IMR-90 (cell line): Measurements from ENCODE around the gene NKX6-2.
"Not testable (repeated sequence)": the region's sequence is repeated elsewhere in the genome, so short reads cannot be mapped to it uniquely, and the experiment has no call there.

Experiments
- BHLHE40 ChIP-seq: fragments of 150-350 bp; IDR thresholded peaks from 2 replicates; pipeline ENCODE4 v1.6.1; 2016; ENCODE audit warnings: mild to moderate bottlenecking, low read depth, low read length
- MAZ ChIP-seq: IDR thresholded peaks from 2 replicates; pipeline ENCODE4 v1.6.1; 2012; ENCODE audit warnings: low read depth, mild to moderate bottlenecking, low read length, improper control_type of control experiment, moderate library complexity, borderline replicate concordance
- POLR2A ChIP-seq: IDR thresholded peaks from 2 replicates; pipeline ENCODE4 v1.6.1; 2012; ENCODE audit warnings: mild to moderate bottlenecking, low read depth, low read length
- RAD21 ChIP-seq: IDR thresholded peaks from 2 replicates; pipeline ENCODE4 v1.6.1; 2012; ENCODE audit warnings: low read length, improper control_type of control experiment
- RFX5 ChIP-seq: IDR thresholded peaks from 2 replicates; pipeline ENCODE4 v1.8.0; 2012; ENCODE audit warnings: low read depth, mild to moderate bottlenecking, low read length, moderate library complexity
- TF ChIP-seq, protein P1 (sequence below): conservative IDR thresholded peaks from 2 replicates; pipeline ENCODE4 v1.5.1; 2012; ENCODE audit warnings: mild to moderate bottlenecking, low read depth, low read length, improper control_type of control experiment
- TF ChIP-seq, protein P2 (sequence below): fragments of 150-350 bp; IDR thresholded peaks from 2 replicates; pipeline ENCODE4 v1.6.1; 2017; ENCODE audit warnings: mild to moderate bottlenecking, antibody characterized with exemption, low read length, low read depth

DNA sequence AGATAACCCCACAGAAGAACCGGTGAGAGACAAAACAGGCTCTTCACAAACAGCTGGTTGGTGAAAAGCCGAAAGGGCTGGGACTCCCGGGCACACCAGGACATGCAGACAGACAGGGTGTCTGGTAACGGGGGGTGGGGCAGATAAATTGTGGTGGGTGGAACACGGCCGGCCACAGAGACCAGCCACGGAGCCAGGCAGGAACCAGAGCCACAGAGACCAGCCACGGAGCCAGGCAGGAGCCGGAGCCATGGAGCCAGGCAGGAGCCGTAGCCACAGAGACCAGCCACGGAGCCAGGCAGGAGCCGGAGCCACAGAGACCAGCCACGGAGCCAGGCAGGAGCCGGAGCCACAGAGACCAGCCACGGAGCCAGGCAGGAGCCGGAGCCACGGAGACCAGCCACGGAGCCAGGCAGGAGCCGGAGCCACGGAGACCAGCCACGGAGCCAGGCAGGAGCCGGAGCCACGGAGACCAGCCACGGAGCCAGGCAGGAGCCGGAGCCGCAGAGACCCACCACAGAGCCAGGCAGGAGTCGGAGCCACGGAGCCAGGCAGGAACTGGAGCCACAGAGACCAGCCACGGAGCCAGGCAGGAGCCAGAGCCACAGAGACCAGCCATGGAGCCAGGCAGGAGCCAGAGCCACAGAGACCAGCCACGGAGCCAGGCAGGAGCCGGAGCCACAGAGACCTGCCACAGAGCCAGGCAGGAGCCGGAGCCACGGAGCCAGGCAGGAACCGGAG is 40.0 kb upstream of the NKX6-2 start:
- TF ChIP-seq, protein P1, sequence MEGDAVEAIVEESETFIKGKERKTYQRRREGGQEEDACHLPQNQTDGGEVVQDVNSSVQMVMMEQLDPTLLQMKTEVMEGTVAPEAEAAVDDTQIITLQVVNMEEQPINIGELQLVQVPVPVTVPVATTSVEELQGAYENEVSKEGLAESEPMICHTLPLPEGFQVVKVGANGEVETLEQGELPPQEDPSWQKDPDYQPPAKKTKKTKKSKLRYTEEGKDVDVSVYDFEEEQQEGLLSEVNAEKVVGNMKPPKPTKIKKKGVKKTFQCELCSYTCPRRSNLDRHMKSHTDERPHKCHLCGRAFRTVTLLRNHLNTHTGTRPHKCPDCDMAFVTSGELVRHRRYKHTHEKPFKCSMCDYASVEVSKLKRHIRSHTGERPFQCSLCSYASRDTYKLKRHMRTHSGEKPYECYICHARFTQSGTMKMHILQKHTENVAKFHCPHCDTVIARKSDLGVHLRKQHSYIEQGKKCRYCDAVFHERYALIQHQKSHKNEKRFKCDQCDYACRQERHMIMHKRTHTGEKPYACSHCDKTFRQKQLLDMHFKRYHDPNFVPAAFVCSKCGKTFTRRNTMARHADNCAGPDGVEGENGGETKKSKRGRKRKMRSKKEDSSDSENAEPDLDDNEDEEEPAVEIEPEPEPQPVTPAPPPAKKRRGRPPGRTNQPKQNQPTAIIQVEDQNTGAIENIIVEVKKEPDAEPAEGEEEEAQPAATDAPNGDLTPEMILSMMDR, result not testable (repeated sequence)
- TF ChIP-seq MAZ, POLR2A, RFX5, RAD21, BHLHE40: not testable (repeated sequence)
- TF ChIP-seq, protein P2, sequence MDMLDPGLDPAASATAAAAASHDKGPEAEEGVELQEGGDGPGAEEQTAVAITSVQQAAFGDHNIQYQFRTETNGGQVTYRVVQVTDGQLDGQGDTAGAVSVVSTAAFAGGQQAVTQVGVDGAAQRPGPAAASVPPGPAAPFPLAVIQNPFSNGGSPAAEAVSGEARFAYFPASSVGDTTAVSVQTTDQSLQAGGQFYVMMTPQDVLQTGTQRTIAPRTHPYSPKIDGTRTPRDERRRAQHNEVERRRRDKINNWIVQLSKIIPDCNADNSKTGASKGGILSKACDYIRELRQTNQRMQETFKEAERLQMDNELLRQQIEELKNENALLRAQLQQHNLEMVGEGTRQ, result not testable (repeated sequence)
